Endothelial cell (in vitro differentiated cells): ENCODE results near the gene RPL36. TPM values are rescaled to one million over a fixed set of nuclear protein-coding genes. Genes with fewer than 3 reads are reported as not detected.
A peak's percentile ranks its signal among the peaks of the same experiment; 100 is the strongest.

Experiments
- DNase-seq: peaks from one replicate; pipeline ENCODE4 v3.0.0; 2021; ENCODE audit warnings: low spot score
- H3K27ac Mint-ChIP-seq: one replicate; pipeline ENCODE4 v1.8.0; 2021; ENCODE audit warnings: mixed read lengths, inconsistent platforms; ENCODE audit not compliant: unreplicated experiment
- H3K27me3 Mint-ChIP-seq: one replicate; pipeline ENCODE4 v1.8.0; 2021; ENCODE audit warnings: mild to moderate bottlenecking, moderate library complexity, mixed read lengths, inconsistent platforms; ENCODE audit not compliant: unreplicated experiment
- H3K36me3 Mint-ChIP-seq: one replicate; pipeline ENCODE4 v1.8.0; 2021; ENCODE audit warnings: mild to moderate bottlenecking, low read depth, mixed read lengths, inconsistent platforms; ENCODE audit not compliant: unreplicated experiment
- H3K4me1 Mint-ChIP-seq: one replicate; pipeline ENCODE4 v1.8.0; 2021; ENCODE audit warnings: mild to moderate bottlenecking, mixed read lengths, inconsistent platforms; ENCODE audit not compliant: unreplicated experiment
- H3K4me3 Mint-ChIP-seq: one replicate; pipeline ENCODE4 v1.8.0; 2021; ENCODE audit warnings: mild to moderate bottlenecking, mixed read lengths, inconsistent platforms; ENCODE audit not compliant: unreplicated experiment
- H3K9me3 Mint-ChIP-seq: one replicate; pipeline ENCODE4 v1.8.0; 2021; ENCODE audit warnings: mixed read lengths, inconsistent platforms; ENCODE audit not compliant: unreplicated experiment
- CTCF ChIP-seq: fragments of 200-600 bp; sonication (generic); IDR thresholded peaks from one replicate; pipeline ENCODE4 v1.5.0; 2021; ENCODE audit warnings: antibody characterized with exemption; ENCODE audit not compliant: unreplicated experiment
- total RNA-seq: library from RNA; stranded (reverse); fragmentation: NEBNext Ultra II Directional; extraction: Animal tissue kit (Norgen Biotek cat#: 25700); gene quantifications from one replicate; pipeline ENCODE4 v1.2.1, GENCODE V29; 2021; ENCODE audit not compliant: unreplicated experiment

RPL36 gene
- total RNA-seq, 1 donor from 2014 or later: 910 TPM

DNA sequence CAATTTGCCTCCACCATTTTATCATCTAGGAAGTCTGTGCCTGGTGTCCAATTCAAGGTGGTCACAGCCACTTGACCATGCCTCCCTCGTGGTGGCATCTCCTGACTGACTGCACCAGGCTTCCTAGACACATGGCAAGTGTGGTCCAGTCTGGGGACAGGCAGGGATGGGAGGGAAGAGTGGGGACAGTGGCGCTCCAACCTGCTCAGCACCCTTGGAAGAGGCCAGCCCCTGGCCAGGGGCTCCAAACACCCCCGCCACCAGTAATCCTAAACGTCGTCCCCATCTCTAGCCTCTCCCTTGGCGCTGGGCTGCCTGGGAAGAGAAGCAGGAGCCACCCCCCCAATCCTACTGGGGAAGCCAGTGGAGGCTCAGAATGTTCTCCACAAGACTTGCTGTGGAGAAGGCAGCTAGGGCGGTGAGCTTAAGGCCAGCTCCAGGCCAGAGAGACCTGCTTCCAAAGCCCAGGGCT is 2.7 kb downstream of the RPL36 start:
- DNase-seq: no peak
- Mint-ChIP-seq H3K27me3 (peaks cover 12% of the 10 kb centered on the region), H3K9me3 (no peaks in the 10 kb centered on the region), H3K27ac (peak overlapping the region; percentile 42), H3K4me3 (peak overlapping the region; percentile 65), H3K36me3 (peaks cover 16% of the 10 kb centered on the region), H3K4me1 (peaks cover 14% of the 10 kb centered on the region)
- no peak for TF ChIP-seq CTCF

- DNase-seq: no peak
- Mint-ChIP-seq H3K27me3 (peaks cover 12% of the 10 kb centered on the region), H3K4me1 (peaks cover 10% of the 10 kb centered on the region), H3K36me3 (peaks cover 12% of the 10 kb centered on the region), H3K4me3 (no peak overlapping the region), H3K27ac (peak overlapping the region; percentile 24), H3K9me3 (no peaks in the 10 kb centered on the region)
- no peak for TF ChIP-seq CTCF
Measured at GRCh38 chr19:5693195-5694166, 3.4 kb downstream of the RPL36 start.

DNA sequence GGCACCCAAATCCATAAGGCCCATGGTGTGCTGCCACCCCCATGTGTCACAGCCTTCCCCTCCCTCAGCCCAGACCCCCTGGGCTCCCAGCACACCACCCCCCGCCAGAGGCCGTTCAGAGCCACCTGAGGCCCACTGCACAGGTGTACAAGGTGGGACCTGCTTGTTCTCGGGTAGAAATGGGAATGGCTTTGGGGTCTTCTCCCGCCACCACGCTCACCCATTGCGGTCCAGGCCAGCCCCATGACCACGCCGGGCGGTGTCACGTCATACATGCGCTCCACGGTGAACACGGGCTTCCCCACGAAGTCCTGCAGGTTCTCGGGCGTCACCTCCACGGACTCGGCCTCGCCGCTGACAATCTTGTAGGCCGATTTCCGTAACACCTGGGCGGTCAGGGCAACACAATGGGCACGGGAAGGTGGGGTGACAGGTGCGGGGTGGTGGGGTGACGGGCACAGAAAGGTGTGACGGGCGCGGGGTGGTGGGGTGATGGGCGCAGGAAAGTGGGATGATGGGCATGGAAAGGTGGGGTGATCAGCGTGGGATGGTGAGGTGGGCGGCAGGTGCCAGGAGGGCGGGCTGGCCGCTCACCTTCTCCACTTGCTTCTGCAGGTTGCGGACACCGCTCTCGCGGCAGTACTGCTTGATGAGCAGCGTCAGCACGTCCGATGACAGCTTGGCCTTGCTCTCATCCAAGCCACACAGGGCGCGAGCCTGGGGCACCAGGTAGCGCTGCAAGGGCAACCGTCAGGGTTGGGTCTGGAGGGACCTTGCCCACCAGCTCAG is 4.3 kb downstream of the RPL36 start:
- H3K36me3 Mint-ChIP-seq: peaks cover 15% of the 10 kb centered on the region

GRCh38 chr19:5694956-5695648 is 5.0 kb downstream of the RPL36 start:
- TF ChIP-seq CTCF: no peak
- no peak overlapping the region for H3K4me3 Mint-ChIP-seq
- peaks cover 15% of the 10 kb centered on the region for H3K36me3 Mint-ChIP-seq

More for the DNA sequence above, 4.3 kb downstream of the RPL36 start:
- DNase-seq: no peak
- H3K27me3 Mint-ChIP-seq: peaks cover 12% of the 10 kb centered on the region
- no peaks in the 10 kb centered on the region for H3K9me3 Mint-ChIP-seq
- peaks cover 10% of the 10 kb centered on the region for H3K4me1 Mint-ChIP-seq
- no peak overlapping the region for H3K4me3 Mint-ChIP-seq
- peak overlapping the region; percentile 24 for H3K27ac Mint-ChIP-seq
- no peak for TF ChIP-seq CTCF

More at GRCh38 chr19:5694956-5695648, 5.0 kb downstream of the RPL36 start:
- H3K4me1 Mint-ChIP-seq: peaks cover 10% of the 10 kb centered on the region
- H3K27ac Mint-ChIP-seq: no peak overlapping the region
- DNase-seq: no peak
- H3K27me3 Mint-ChIP-seq: peaks cover 9% of the 10 kb centered on the region
- no peaks in the 10 kb centered on the region for H3K9me3 Mint-ChIP-seq
